ENCODE results near the gene PGBD4.

Gene PGBD4

DNA sequence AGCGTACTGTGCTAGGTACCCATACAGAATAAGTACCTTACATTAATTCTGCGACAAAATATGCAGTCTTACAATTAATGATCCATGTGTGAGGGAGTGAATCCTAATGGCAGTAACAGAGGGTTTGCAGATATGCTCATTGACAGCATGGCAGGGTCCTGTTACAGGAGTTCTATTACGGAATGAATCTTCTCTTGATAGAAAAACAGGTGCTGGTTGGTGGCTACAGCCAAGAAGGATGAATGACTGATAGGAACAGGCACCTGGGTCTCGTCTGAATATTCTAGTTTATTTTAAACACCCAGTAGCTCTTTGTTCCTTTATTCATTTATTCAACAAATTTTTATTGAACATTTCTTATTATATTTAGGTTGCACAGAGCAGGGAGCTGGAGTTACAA lies 22.8 kb downstream of the PGBD4 start:
- no peaks in the 10 kb centered on the region for H3K36me3 ChIP-seq (ENCODE audit: insufficient read depth, low read length)
- H3K4me1 ChIP-seq (ENCODE audit: insufficient read depth, low read length) = peaks cover 8% of the 10 kb centered on the region
- H3K9me3 ChIP-seq (ENCODE audit: control insufficient read depth, insufficient read depth, low read length) = no peaks in the 10 kb centered on the region
- no peak overlapping the region for H3K9ac ChIP-seq (ENCODE audit: low read depth, low read length)

DNA sequence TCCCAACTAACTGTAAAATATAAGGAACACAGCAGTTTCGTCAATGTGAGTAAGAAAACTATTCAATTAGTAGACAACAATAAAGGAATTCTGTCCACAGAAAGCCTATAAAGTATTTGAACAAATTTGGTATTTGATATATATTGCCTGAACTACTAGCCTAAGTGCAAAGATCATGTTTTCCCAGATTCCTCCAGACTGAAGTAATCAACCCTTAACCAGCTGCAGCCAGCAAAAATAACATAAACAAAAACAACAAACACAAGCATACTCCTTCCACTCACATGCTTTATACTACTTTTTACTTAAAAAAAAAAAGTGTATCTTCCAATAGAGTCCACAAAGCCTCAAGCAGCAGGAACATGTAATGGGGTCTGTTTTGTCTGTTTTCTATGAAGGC lies 24.1 kb downstream of the PGBD4 start:
- Histone ChIP-seq H3K9ac (ENCODE audit: low read depth, low read length) (no peak overlapping the region), H3K4me1 (ENCODE audit: insufficient read depth, low read length) (peaks cover 8% of the 10 kb centered on the region), H3K9me3 (ENCODE audit: control insufficient read depth, insufficient read depth, low read length) (no peaks in the 10 kb centered on the region), H3K36me3 (ENCODE audit: insufficient read depth, low read length) (no peaks in the 10 kb centered on the region)

DNA sequence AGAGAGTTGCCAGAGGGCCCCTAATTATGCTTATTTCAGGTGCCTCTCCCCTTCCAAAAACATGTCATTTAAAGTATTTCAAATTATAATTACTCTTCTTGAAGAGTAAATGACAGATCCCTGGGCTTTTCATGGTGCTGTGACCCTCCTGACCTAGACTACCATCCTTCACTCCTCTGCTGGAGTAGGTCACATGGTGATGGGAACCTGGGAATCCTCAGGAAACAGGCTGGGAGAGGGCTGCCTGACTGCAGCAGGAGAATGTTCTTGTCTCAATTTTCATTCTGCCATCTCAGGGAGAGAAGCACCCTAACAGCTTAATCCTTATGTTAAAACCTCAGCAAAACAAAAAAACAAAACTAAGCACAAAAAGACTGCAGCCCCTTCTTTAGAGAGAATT lies 24.6 kb downstream of the PGBD4 start:
- no peaks in the 10 kb centered on the region for H3K9me3 ChIP-seq (ENCODE audit: control insufficient read depth, insufficient read depth, low read length)
- no peak overlapping the region for H3K9ac ChIP-seq (ENCODE audit: low read depth, low read length)
- H3K36me3 ChIP-seq (ENCODE audit: insufficient read depth, low read length) = no peaks in the 10 kb centered on the region
- H3K4me1 ChIP-seq (ENCODE audit: insufficient read depth, low read length) = peaks cover 8% of the 10 kb centered on the region

DNA sequence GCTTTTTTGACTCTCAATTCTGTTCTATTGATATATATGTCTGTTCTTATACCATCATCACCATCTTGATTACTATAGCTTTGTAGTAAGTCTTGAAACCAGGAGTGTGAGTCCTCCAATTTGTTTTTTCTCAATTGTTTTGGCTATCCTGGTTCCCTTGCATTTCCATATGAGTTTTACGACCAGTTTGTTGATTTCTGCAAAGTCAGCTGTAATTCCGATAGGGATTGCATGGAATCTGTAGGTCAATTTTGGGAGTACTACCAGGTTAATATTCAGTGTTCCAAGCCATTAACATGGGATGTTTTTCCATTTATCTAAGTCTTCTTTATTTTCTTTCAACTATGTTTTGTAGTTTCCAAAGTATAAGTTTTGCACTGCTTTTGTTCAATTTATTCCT lies 27.0 kb downstream of the PGBD4 start:
- Histone ChIP-seq H3K36me3 (ENCODE audit: insufficient read depth, low read length) (no peaks in the 10 kb centered on the region), H3K9ac (ENCODE audit: low read depth, low read length) (no peak overlapping the region), H3K9me3 (ENCODE audit: control insufficient read depth, insufficient read depth, low read length) (no peaks in the 10 kb centered on the region), H3K4me1 (ENCODE audit: insufficient read depth, low read length) (peaks cover 8% of the 10 kb centered on the region)

- Histone ChIP-seq H3K4me1 (ENCODE audit: insufficient read depth, low read length) (no peaks in the 10 kb centered on the region), H3K9ac (ENCODE audit: low read depth, low read length) (no peak overlapping the region), H3K9me3 (ENCODE audit: control insufficient read depth, insufficient read depth, low read length) (no peaks in the 10 kb centered on the region), H3K36me3 (ENCODE audit: insufficient read depth, low read length) (no peaks in the 10 kb centered on the region)
Measured at GRCh38 chr15:34132881-34133280, 31.0 kb downstream of the PGBD4 start.

DNA sequence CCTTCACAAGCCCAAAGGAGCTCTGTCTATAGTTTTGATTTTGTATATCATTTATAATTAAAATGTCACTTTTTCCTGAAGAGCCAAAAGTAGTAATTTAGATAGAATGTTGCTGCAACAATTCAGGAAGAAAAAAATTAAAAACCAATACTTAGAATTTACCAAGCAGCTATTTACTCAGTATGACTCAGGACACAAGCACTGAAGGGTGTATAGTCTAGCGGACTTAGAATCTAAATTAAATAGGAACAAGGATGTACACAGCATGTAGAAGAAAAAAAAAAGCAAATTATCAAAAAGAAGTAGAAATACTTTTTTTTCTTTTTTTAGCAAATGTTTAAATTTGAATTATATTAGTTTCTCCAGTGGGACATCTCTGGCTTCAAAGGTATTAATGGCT lies 31.6 kb downstream of the PGBD4 start:
- no peaks in the 10 kb centered on the region for H3K4me1 ChIP-seq (ENCODE audit: insufficient read depth, low read length)
- no peak overlapping the region for H3K9ac ChIP-seq (ENCODE audit: low read depth, low read length)
- no peaks in the 10 kb centered on the region for H3K9me3 ChIP-seq (ENCODE audit: control insufficient read depth, insufficient read depth, low read length)
- H3K36me3 ChIP-seq (ENCODE audit: insufficient read depth, low read length) = no peaks in the 10 kb centered on the region

DNA sequence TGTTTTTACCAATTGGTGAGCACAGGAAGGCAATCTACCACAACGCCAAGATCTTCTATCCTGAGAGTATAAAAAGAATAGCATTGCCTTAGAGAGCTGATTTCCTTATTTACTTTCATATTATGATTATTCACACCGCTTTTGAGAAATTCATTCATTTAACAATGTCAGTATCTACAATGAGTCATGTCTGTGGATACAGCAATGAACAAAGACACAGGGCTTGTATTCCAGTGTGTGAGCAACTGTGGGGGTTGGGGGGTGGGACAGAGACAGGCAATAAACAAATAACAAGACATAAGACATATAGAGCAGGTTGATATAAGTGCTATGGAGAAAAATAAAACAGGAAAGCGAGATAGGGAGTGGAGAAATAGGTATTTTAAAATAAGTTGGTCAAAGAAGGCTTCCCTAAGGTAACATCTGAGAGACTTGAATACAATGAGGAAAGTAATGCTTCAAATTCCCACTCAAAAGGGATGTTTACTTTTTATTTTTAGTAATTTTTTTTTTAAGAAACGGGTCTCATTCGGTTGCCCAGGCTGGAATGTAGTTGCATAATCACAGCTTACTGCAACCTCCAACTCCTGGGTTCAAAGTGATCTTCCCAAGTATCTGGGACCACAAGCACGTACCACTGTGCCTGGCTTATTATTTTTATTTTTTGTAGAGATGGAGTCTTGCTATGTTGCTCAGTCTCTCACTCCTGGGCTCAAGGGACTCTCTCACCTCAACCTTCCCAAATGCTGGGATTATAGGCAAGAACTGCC lies 45.7 kb downstream of the PGBD4 start:
- H3K9ac ChIP-seq (ENCODE audit: low read depth, low read length) = no peak overlapping the region
- no peaks in the 10 kb centered on the region for H3K4me1 ChIP-seq (ENCODE audit: insufficient read depth, low read length)
- no peaks in the 10 kb centered on the region for H3K9me3 ChIP-seq (ENCODE audit: control insufficient read depth, insufficient read depth, low read length)
- H3K36me3 ChIP-seq (ENCODE audit: insufficient read depth, low read length) = peaks cover 10% of the 10 kb centered on the region; the same call in 1 of the 2 replicates

- H3K9me3 ChIP-seq (ENCODE audit: control insufficient read depth, insufficient read depth, low read length) = peaks cover 24% of the 10 kb centered on the region
- H3K36me3 ChIP-seq (ENCODE audit: insufficient read depth, low read length) = peaks cover 12% of the 10 kb centered on the region
- no peak overlapping the region for H3K9ac ChIP-seq (ENCODE audit: low read depth, low read length)
- no peaks in the 10 kb centered on the region for H3K4me1 ChIP-seq (ENCODE audit: insufficient read depth, low read length)
Measured at GRCh38 chr15:34154725-34155204, 52.9 kb downstream of the PGBD4 start.

DNA sequence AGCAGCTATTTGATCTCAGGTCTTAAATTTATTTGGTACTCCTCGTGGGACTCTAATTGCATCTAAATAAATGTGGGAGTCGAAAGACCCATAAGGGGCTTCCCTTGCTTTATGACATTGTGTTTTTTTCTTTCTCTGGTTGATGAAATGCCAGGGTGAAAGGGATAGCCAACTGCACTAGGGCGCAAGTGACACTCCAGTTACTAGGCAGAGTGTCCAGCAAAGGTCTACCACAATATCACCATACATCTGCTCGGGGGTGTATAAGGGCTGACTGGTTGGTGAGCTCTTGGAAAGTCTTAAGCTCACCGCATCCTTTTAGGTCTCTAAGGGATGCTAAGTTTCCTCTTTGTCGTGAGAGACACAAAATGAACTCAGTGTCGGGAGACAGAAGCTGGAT lies 54.0 kb downstream of the PGBD4 start:
- peaks cover 26% of the 10 kb centered on the region for H3K9me3 ChIP-seq (ENCODE audit: control insufficient read depth, insufficient read depth, low read length)
- H3K36me3 ChIP-seq (ENCODE audit: insufficient read depth, low read length) = peaks cover 15% of the 10 kb centered on the region
- no peaks in the 10 kb centered on the region for H3K4me1 ChIP-seq (ENCODE audit: insufficient read depth, low read length)
- no peak overlapping the region for H3K9ac ChIP-seq (ENCODE audit: low read depth, low read length)

All from ES-I3 (cell line).